Measurements from ENCODE around the gene PIGU.

The PIGU gene

DNA sequence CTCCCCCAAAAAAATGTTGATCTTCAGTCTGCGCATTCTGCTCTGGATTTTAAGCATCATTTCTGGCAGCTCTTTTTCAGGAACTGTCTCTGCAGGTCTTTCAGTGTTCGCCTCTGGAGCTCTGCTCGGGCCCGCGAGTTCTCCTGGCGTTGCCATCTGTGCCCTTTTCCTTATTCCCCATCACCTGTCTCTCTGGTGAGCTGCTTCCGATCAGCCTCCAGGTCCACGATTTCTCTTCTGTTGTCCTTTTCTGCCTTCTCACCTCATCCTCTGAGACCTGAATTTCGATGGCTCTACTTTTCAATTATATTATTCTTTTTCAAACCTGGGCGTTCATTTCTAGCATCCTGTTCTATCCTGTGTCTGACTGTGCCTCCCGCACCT lies 119.0 kb downstream of the PIGU start:
- DNase-seq (ENCODE audit: low spot score), result no peak

DNA sequence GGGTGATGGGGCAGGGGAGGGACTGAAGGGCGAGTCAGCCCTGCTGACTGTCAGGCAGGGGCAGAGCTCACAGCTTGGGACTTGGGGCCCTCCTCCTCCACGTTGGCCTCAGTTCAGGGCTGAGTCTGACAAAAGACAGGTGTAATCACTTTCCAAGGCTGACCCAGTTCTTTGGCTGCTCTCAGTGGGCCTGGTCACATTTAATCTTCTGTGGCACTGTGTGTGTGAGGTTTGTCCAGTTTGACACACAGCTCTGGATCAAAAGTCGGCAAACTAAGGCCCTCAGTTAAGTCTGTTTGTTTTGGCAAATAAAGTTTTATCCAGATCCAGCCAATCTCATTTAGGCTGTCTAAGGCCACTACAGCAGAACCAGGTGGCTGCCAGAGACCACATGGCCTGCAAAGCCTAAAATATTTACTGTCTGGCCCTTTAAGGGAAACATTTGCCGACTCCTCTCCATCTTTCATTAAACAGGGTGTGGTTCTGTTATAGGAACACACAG lies 123.5 kb downstream of the PIGU start:
- DNase-seq (ENCODE audit: low spot score), result no peak

DNA sequence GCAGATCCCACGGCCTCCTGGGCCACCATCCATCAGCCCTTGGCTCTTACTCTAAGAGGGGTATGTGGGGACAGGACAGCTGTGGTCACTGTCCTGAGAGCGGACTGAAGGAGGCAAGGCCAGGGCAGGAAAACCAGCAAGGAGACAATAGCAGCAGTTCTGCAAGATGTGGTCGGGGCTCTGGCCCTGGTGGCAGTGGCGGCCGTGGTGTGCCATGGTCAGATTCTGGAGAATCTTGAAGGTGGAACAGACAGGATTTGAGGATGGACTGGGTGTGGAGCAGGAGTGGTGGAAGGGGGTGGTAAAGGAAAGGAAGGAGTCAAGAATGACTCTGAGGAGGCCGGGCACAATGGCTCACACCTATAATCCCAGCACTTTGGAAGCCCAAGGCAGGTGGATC lies 124.3 kb downstream of the PIGU start:
- no peak for DNase-seq (ENCODE audit: low spot score)

DNA sequence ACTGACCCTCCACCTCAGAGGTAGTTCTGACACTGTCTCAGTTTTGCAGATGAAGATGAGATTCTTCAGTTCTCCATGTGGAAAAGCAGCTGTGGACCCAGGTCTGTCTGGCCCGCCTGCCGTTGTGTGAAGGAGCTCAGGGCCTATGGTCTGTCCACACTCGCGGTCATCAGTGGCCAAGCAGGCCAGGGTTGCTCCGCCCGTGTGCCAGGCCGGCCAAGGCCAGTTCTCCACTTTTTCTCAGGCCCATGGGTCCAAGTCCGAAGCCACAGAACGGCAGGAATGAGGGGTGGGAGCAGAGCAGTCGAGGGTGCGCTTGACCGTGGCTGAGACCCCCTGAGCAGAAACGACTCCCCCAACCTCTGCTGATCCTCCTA lies 127.0 kb downstream of the PIGU start:
- no peak for DNase-seq (ENCODE audit: low spot score)

DNA sequence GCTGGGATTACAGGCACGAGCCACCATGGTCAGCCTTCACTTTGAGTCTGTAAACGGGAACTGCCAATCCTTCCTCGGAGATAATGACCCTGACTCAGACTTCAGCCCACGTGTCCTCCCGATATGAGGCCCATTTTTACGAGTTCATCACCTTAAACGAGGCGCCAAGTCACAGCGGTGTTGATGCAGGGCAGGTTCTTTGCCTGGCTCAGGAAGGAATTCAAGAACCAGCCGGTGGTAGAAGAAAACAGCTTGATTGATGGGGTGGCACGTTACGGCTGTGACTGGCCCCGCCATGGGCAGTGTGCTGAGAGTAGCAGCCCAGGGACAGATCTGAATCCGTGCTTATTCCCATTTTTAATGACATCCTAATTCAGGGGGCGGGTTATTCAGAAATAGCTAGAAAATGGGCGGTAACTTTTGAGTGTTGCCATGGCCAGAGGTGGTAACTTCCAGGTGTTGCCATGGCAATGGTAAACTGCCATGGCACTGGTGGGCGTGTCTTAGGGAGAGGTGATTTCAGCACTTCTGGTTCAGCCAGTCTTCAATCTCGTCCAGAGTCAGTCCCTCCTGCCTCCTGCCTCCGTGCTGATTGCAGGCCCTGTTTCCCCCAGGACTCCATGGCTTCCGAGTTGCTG lies 127.5 kb downstream of the PIGU start:
- DNase-seq (ENCODE audit: low spot score), result no peak

DNA sequence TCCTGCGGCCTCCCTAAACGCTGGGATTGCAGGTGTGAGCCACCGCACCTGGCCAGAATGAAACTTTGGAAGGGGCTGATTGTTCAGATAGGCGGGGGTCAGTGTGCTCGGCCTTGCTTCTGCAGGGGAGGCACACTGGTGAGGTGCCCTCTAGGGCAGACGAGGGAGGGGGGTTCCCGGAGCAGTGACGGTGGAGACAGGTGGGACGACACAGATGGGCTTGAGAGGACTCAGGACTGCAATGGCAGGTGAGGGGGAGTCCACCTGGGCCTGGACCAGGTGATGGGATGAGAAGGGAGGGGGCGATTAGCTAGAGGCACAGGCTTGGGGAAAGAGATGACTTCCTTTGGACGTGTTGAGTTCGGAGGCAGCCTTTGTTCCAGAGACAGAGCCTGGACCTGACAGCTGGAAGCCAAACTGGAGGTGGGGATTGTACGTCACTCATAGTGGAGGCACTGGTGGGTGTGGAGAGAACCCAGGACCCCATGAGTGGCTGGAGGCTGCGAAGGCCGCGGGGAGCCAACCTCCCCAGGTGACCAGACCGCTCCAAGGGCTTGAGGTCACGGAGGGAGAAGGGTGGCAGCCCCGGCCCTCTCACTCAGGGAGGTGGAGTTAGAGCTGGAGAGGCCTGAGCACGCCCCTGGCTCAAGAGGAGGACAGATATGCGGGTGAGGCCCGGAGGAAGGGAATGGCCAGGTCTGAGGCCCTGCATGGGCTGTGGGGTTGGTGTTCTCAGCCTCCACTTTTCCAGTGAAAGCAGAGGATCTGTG lies 128.9 kb downstream of the PIGU start:
- no peak for DNase-seq (ENCODE audit: low spot score)

DNA sequence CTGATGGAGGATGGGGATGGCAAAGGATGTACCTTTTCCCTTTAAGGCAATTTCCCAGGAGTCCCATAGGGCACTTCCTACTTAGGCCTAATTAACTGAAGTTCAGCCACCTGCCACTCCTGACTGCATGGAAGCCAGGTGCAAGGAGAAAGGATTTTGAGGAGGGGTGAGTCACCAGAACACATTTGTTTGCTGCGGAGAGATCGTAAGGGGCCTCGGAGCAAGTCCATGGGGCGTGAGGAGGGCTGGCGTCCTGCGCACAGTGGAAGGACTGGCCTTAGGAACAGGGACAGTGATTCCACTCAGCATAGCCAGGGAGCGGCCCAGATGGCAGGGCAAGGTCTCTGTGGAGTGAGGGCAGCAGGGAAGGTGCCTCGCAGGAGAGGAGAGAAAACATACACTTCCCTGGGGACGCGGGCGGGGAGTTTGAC lies 130.1 kb downstream of the PIGU start:
- no peak for DNase-seq (ENCODE audit: low spot score)

DNA sequence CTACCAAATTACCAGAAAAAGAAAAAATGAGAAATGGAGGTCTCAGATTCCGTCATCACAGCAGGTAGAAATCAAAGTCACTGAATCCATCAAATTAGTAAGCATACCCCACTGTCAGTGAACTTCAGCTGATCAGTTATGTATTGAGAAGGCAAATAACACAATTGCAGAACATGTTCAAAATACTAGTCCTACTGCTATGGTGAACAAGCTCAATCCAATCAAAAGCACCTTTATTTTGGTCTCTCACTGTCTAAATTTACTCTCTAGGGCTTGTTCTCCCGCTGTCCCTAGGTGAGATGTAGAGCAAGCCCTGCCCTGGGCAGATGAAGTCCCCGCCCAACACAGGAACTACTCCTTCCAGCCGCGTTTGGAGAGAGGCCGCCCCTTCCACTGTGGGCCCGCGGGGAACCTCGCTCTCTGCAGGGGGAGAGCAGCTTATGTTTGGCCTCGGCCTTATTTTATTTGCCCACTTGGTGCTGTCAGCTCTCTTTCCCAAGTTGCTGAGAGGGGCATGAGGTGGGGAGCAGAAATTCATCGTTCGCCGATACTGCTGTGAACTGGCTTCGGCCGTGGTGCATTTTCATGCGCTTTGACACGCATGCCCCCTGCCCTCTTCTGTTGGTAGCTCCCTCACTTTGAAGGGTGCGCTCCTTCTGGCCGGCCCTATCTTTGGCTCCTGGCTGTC lies 132.6 kb downstream of the PIGU start:
- no peak for DNase-seq (ENCODE audit: low spot score)

DNA sequence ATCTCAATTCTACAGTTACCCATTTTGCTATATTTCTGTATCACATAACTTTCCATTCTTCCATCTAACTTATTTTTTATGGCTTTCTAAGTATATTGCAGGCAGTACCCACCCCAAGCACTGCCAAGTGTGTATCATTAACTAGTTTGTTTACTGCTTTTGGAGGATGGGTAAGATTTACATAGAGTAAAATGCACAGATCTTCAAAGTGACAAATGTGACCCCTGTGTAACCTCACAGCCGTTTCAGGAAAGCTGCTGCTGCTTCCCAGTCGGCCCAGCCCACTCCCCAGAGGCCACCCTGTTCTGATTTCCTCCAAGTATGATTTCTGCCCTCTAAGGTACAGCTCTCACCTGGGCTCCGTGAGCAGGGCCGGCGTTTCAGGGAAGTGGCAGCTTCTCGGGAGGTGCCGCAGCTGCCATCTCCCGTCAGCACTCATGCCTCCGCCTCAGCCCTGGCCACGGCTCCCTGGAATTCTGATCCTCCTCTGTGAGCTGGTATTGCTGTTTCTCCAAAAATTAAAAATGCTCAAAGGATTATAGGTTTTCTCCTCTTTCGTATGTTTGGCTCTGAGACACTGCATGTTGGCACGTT lies 133.3 kb downstream of the PIGU start:
- no peak for DNase-seq (ENCODE audit: low spot score)

DNA sequence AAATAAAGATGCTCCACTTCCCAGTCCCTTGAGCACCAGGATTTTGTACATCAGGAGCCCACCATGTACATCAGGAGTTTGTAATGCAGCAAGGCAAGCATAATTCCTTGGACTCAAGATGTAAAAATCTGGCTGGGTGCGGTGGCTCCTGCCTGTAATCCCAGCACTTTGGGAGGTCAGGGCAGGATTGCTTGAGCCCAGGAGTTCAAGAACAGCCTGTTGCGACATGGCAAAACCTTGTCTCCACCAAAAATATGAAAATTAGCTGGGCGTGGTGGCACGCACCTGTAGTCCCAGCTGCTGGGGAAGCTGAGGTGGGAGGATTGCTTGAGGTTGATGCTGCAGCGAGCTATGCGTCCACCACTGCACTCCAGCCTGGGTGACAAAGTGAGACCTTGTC lies 134.5 kb downstream of the PIGU start:
- no peak for DNase-seq (ENCODE audit: low spot score)

DNA sequence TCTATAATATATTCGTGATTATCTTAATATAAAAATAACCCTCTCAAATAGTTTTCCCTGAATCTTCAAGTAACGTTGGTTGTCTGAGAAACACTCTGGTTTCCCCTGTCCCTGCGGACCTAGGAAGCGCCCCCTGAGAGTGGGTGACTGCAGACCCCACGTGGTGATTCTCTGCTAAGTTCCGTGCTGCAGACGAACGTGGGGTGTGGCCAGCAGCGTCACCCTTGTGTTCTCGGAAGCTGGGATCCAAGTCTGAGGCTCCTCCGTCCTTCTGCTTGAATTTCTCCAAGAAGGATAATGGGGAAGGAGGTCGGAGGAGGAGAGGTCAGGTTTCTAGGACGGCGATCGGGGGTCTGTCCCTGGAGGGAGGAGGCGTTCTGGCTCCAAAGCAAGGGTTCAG lies 135.0 kb downstream of the PIGU start:
- DNase-seq (ENCODE audit: low spot score), result no peak

DNA sequence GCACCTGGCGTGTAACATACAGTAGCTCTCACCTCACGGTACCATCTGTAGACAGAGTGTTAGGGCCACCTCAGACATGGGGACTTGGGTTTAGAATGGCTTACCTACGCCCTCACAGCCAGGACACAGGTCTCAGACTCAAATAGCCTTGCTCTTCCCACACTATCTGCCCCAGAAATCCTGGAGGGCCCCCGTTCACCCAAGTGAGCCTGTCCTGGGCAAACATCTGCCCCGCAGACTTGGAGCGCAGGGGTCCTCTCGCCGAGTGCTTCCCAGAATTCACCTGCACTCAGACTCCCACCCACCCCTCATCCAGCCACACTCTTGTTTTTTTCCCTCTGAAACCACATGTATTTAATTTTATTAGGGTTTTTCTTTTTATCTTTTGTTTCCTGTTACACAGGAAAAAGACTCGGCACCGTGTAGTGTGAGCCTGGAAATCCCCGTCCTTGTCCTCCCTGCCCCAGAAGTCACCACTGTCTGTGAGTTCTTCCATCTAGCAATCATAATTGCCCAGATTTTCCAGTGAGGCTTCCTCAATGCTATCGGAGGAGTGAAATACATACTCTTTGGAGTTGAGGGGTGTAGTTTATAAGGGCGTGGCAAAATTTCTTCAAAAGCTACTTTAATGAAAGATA lies 135.5 kb downstream of the PIGU start:
- DNase-seq (ENCODE audit: low spot score), result peak; percentile 38

DNA sequence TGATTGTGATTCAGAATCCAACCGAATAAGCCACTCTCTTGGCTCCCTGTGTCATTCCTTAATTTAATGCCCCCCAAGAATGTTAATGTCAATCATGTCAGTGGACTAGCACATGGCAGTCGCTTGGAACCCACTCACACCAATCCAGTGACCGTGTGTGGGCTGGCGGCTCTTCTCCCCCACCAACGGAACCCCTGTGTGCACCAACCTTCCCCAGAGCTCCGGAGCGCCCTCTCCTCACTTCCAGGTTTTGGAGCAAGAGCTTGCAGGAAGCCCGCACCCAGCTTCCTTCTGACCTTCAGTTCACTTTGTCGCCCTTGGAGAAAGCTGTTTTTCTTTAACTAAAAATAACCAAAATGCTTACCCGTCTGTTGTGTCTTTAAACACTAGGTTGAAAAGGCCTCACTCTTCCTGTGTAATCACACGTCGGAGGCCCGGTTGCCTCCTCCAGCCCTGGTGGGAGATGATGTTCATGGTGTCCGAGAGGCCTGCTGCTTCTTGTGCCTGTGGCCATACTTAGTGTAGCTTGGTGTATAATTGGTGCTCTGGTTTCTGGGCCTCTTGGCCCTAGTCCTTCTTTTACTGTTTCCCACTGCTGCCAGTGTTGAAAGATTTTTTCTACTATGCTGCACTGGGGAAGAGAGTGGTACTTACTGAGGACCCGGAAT lies 136.2 kb downstream of the PIGU start:
- DNase-seq (ENCODE audit: low spot score), result no peak

DNA sequence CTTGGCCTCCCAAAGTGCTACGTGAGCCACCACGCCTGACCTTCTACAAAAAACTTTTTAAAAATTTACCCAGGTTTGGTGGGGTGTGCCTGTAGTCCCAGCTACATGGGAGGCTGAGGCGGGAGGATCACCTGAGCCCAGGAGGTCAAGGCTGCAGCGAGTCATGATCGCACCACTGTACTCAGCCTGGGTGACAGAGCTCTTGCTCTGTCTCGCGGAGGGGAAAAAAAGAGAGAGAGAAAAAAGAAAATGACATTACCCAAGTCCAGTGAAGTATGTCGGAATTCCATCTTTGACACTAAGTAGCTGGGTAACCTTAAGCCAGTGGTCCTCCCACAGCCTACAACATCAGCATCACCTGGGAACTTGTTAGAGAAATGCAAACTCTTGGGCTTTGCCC lies 137.1 kb downstream of the PIGU start:
- DNase-seq (ENCODE audit: low spot score), result no peak

DNA sequence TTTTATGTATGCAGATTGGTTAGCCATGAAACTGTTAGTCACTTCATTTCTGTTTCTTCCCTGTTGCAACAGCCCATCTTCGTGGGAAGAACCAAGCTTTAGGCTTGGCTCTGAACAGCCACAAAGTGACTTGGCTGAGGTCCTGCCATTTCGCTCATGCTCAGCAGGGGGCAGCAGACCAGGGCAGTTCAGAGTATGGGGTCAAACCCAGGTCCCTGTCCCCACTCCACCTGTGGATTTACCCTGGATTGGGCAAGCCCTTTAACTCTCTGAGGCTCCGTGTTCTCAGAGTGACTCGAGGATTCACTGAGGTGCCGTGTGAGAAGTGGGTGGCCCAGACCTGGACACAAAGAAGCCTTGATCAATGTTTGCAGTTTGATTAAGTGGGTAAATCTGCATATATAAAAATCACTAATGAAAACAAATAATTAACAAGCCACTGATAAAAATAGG lies 138.2 kb downstream of the PIGU start:
- peak; percentile 35 for DNase-seq (ENCODE audit: low spot score)

DNA sequence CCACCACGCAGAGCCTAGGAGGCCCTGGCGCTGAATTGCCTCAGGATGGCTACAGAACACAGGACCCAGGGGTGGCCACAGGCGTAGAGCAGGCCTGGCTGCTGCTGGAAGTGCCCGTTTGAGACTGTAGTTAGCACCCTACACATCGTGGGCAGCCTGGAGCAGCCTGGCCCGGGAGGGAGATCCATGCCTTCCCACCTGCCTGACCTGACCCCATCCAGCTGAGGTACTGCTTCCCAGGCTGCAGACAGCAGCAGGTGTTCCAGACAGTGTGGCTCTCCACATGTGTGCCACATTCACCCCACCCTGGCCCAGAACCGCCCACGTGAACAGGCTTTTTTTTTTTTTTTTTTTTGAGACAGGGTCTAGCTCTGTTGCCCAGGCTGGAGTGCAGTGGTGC lies 139.2 kb downstream of the PIGU start:
- DNase-seq (ENCODE audit: low spot score), result no peak

DNA sequence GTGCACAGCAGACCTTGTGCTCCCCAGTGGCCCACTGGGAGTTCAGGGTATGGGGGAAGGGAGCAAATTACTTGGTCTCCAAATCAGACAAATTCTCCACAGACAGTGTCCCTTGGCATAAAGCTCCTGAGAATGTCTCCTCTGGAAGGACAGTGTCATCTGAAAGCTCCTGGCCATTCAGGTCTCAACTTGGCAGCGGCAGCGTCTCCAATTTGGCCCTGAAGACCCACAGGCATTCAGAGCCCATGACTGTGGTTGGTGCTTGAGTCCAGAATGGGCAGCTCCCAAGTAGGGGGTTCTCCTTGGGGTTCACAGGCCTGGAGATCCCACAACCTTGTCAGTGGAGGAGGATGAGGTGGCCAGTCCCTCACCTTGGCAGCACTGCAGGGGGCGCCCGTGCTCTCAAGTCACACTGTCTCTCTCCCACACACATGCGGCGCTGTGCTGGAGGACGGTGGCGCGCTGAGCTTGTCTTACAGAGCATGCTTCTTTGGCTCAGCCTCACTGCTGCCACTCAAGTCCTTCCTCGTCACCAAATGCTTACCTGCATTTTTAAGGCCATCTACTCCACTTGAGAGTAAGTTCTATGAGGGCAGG lies 140.0 kb downstream of the PIGU start:
- peak; percentile 33 for DNase-seq (ENCODE audit: low spot score)

DNA sequence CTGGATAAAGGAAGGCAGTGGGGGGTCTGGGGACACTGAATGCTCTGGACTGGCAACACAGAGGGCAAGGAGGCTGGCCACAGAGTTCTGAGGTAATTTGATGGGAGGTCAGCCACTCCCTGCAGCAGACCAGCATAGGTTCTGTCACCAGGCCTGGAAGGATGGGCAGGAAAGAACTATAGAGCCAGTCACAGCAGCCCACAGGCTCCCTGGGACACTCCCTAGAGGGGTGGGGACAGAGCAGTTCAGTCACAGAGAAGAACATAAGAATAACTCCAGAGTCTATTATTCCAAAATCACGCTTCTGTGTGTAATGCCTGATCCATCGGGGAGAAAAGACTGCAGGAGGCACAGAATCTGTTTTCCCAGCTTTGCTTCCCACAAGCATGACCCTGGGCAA lies 141.0 kb downstream of the PIGU start:
- no peak for DNase-seq (ENCODE audit: low spot score)

DNA sequence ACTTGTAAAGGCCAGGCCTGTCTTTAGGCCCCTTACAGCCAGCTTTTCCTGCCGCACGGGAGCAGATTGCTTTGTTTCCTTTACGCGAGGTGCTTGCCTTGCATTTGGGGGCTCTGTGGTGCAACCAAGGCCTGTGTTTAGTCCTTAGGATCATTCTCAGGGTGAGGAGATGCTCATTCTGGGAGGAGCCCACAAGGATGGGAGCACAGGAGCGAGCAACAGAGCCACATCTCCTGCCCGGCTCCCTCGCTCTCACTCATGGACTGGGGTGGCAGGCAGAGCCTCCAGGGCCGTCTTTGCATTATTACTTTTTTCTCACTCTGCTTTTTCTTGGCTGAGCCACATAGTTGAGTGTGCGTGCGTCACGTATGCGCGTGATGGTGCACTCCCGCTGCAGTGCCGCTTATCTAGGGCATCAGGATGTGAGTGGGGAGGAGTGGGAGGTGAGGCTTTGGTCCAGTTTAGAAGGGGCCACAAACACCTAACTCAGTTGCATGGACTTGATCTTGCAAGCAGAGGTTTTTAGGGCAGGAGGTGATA lies 141.5 kb downstream of the PIGU start:
- DNase-seq (ENCODE audit: low spot score), result no peak

DNA sequence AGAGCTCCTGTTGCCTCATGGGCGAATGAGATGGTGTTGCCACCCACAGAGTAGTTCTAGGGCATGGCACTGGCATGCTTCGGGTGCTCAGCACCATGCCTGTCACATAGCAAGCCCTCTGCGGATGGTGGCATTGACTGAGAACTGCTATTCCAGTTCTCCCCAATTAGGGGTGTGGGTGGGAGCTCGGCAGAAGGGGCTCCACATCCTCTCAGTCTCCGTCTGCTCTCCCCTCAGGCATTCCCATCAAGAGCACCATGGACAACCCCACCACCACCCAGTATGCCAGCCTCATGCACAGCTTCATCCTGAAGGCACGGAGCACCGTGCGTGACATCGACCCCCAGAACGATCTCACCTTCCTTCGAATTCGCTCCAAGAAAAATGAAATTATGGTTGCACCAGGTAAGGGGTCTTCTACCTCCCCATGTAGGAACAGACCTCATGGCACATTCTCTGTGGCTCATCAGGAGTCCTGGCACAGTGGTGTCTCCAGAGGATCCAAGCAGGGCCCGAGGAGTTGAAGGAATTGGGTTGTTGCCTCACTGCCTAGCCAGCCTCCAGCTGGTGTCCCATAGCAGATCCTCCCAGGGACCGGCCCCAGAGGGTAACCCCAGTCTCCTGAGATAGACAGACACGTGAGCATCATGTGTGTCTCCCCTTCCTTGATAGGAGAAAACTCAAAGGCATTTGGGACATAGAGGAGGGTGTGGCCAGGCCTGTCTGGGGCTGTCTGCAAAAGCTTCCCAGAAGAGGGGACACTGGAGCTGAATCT lies 142.3 kb downstream of the PIGU start:
- no peak for DNase-seq (ENCODE audit: low spot score)

All from CD4-positive, alpha-beta T cell treated with Interleukin-6 at 100 ng/mL for 8 hours (primary cell).